PFSK-1 (cell line): ENCODE measurements around the gene FAM181A.

Experiments used
- FOXP2 ChIP-seq: optimal IDR thresholded peaks from 2 replicates; pipeline ENCODE3; 2011; ENCODE audit warnings: borderline replicate concordance, control low read depth, inconsistent platforms; ENCODE audit not compliant: insufficient read depth; ENCODE audit errors: extremely low read length, extremely low read depth
- POLR2AphosphoS5 ChIP-seq: IDR thresholded peaks from 2 replicates; pipeline ENCODE4 v1.6.1; 2012; ENCODE audit warnings: low read depth, mild to moderate bottlenecking, control low read depth, low read length, moderate library complexity
- SIN3A ChIP-seq: IDR thresholded peaks from 2 replicates; pipeline ENCODE4 v1.6.1; 2012; ENCODE audit warnings: mild to moderate bottlenecking, low read length, moderate library complexity, borderline replicate concordance; ENCODE audit not compliant: insufficient read depth
- TAF1 ChIP-seq: IDR thresholded peaks from 2 replicates; pipeline ENCODE4 v1.6.1; 2012; ENCODE audit warnings: low read length, control low read depth, borderline replicate concordance; ENCODE audit not compliant: insufficient read depth
- TF ChIP-seq, protein P1 (sequence below), 2 experiments: IDR thresholded peaks; 2 replicates each; pipeline versions ENCODE4 v1.6.1 to v1.8.0; 2011 to 2012; ENCODE audit warnings: low read depth in 2 of 2, low read length in 2 of 2, control low read depth in 1 of 2, inconsistent platforms in 1 of 2, mild to moderate bottlenecking in 1 of 2, moderate library complexity in 1 of 2; ENCODE audit not compliant: insufficient read depth in 1 of 2

DNA sequence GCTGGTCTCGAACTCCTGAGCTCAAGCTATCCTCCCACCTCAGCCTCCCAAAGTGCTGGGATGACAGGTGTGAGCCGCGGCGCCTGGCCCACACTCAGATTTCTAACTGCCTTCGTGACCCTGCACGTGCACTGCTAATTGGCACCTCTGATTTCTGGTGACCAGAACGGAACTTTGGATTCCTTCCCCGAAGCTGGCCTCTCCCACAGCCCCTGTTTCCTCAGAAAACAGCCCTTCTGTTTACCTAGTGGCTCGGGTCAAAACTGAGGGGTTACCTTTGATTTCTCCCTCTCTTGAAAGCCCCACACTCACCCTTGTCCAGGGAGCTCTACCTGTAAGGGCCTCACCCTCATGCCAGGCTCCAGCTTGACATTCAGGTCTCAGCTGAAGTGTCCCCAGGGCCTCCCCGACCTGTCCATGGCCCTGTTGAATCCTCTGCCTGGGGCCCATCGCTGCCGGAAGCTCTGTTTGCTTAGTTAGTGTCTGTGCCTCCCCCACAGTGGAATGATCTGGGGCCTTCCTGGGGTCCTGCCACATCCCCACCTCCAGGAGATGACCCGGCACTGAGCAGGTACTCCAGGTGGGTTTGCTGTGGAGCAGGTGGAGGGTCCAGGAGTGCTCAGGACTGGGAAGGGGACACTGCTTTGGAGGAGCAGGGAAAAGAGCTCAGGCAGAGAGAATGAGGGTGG, 24.4 kb upstream of the FAM181A start:
- TF ChIP-seq TAF1, result no peak
- no peak for TF ChIP-seq FOXP2
- TF ChIP-seq POLR2AphosphoS5, result no peak
- no peak for TF ChIP-seq SIN3A
- TF ChIP-seq, protein P1, sequence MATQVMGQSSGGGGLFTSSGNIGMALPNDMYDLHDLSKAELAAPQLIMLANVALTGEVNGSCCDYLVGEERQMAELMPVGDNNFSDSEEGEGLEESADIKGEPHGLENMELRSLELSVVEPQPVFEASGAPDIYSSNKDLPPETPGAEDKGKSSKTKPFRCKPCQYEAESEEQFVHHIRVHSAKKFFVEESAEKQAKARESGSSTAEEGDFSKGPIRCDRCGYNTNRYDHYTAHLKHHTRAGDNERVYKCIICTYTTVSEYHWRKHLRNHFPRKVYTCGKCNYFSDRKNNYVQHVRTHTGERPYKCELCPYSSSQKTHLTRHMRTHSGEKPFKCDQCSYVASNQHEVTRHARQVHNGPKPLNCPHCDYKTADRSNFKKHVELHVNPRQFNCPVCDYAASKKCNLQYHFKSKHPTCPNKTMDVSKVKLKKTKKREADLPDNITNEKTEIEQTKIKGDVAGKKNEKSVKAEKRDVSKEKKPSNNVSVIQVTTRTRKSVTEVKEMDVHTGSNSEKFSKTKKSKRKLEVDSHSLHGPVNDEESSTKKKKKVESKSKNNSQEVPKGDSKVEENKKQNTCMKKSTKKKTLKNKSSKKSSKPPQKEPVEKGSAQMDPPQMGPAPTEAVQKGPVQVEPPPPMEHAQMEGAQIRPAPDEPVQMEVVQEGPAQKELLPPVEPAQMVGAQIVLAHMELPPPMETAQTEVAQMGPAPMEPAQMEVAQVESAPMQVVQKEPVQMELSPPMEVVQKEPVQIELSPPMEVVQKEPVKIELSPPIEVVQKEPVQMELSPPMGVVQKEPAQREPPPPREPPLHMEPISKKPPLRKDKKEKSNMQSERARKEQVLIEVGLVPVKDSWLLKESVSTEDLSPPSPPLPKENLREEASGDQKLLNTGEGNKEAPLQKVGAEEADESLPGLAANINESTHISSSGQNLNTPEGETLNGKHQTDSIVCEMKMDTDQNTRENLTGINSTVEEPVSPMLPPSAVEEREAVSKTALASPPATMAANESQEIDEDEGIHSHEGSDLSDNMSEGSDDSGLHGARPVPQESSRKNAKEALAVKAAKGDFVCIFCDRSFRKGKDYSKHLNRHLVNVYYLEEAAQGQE (IDR thresholded peaks at IDR 0.05; ENCODE audit: insufficient read depth in 1 of 2, low read depth in 2 of 2, low read length in 2 of 2), result no peak
